Prostate gland (tissue), 2 donors: Measurements from ENCODE around the gene VAV2.

Experiments
- POLR2A ChIP-seq: fragments of 450-650 bp; IDR thresholded peaks from one replicate; pipeline ENCODE4 v1.6.1; 2016; ENCODE audit warnings: antibody characterized with exemption, mild to moderate bottlenecking
- POLR2AphosphoS5 ChIP-seq: sonication (generic); formaldehyde crosslinking; IDR thresholded peaks from one replicate; pipeline ENCODE4 v1.6.1; 2017; ENCODE audit warnings: antibody characterized with exemption
- TF ChIP-seq, protein P1 (sequence below), 4 experiments: fragments of 200-600 bp in 2 of 4; fragments of 450-650 bp in 2 of 4; sonication (generic) in 2 of 4; IDR thresholded peaks; 1 replicate in 3 of 4; 2 replicates in 1 of 4; pipeline ENCODE4 v1.5.1; 2016 to 2019; ENCODE audit warnings: antibody characterized with exemption in 4 of 4, mild to moderate bottlenecking in 2 of 4, moderate library complexity in 2 of 4

GRCh38 chr9:133869674-133870405, 122.3 kb downstream of the VAV2 start:
- TF ChIP-seq POLR2A: no peak
- TF ChIP-seq, protein P1, sequence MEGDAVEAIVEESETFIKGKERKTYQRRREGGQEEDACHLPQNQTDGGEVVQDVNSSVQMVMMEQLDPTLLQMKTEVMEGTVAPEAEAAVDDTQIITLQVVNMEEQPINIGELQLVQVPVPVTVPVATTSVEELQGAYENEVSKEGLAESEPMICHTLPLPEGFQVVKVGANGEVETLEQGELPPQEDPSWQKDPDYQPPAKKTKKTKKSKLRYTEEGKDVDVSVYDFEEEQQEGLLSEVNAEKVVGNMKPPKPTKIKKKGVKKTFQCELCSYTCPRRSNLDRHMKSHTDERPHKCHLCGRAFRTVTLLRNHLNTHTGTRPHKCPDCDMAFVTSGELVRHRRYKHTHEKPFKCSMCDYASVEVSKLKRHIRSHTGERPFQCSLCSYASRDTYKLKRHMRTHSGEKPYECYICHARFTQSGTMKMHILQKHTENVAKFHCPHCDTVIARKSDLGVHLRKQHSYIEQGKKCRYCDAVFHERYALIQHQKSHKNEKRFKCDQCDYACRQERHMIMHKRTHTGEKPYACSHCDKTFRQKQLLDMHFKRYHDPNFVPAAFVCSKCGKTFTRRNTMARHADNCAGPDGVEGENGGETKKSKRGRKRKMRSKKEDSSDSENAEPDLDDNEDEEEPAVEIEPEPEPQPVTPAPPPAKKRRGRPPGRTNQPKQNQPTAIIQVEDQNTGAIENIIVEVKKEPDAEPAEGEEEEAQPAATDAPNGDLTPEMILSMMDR (IDR thresholded peaks at IDR 0.05): no peak
- TF ChIP-seq POLR2AphosphoS5: no peak
